Activated B cell treated with CpG ODN at 0.5 μM for 24 hours (primary cell): ENCODE data around the gene LAMA3. TPM values are rescaled to one million over a fixed set of nuclear protein-coding genes. Genes with fewer than 3 reads are reported as not detected.

Experiments
- ATAC-seq: fragments of 200-7000 bp; cut with Tn5 transposase; one replicate; pipeline ENCODE4 v1.10.0; 2021; ENCODE audit warnings: low read depth, mild to moderate bottlenecking, moderate library complexity
- CTCF ChIA-PET: fragments of 350-600 bp; sonication (Branson Sonifier 250); formaldehyde crosslinking; loops from one replicate; lab custom pipeline; 2021; ENCODE audit warnings: antibody characterized with exemption; lab: Charles Lee
- POLR2A ChIA-PET: fragments of 350-600 bp; sonication (Branson Sonifier 250); formaldehyde crosslinking; loops from one replicate; lab custom pipeline; 2021; ENCODE audit warnings: antibody characterized with exemption; lab: Charles Lee
- DNase-seq: peaks from one replicate; pipeline ENCODE4 v3.0.0; 2022
- H3K27ac Mint-ChIP-seq: one replicate; pipeline ENCODE4 v1.8.0; 2020; ENCODE audit warnings: mixed read lengths
- H3K27me3 Mint-ChIP-seq: one replicate; pipeline ENCODE4 v1.8.0; 2021; ENCODE audit warnings: mixed read lengths
- H3K36me3 Mint-ChIP-seq: one replicate; pipeline ENCODE4 v1.8.0; 2021; ENCODE audit warnings: low read depth, mixed read lengths
- H3K4me1 Mint-ChIP-seq: one replicate; pipeline ENCODE4 v1.8.0; 2021; ENCODE audit warnings: mixed read lengths
- H3K4me3 Mint-ChIP-seq: one replicate; pipeline ENCODE4 v1.8.0; 2020; ENCODE audit warnings: mild to moderate bottlenecking, mixed read lengths
- H3K9me3 Mint-ChIP-seq: one replicate; pipeline ENCODE4 v1.8.0; 2020; ENCODE audit warnings: mixed read lengths
- CTCF ChIP-seq: fragments of 200-600 bp; IDR thresholded peaks from one replicate; pipeline ENCODE4 v1.8.0; 2022; ENCODE audit warnings: antibody characterized with exemption, mild to moderate bottlenecking
- intact Hi-C: fragments of 100-400 bp; cut with micrococcal nuclease; formaldehyde crosslinking; loops from one replicate; pipeline ENCODE4 v1.15.1; 2024
- total RNA-seq: library from RNA; stranded (reverse); gene quantifications from 2 replicates; pipeline ENCODE4 v1.2.3, GENCODE V29; 2022

LAMA3 gene
- total RNA-seq, 1 donor from 2014 or later = not detected

- no peak overlapping the region for H3K27ac Mint-ChIP-seq
- ChIA-PET POLR2A (no interaction called here), CTCF (no interaction called here)
- H3K27me3 Mint-ChIP-seq = peaks cover 11% of the 10 kb centered on the region
- no peak for TF ChIP-seq CTCF
- no peak overlapping the region for H3K4me3 Mint-ChIP-seq
- no peaks in the 10 kb centered on the region for H3K4me1 Mint-ChIP-seq
- intact Hi-C loops = no loop called here
- DNase-seq (no peak), ATAC-seq (no peak)
- no peaks in the 10 kb centered on the region for H3K9me3 Mint-ChIP-seq
- no peaks in the 10 kb centered on the region for H3K36me3 Mint-ChIP-seq
Observed at GRCh38 chr18:23778828-23779227, 89.6 kb downstream of the LAMA3 start.

GRCh38 chr18:23779696-23780303 lies 90.5 kb downstream of the LAMA3 start:
- Mint-ChIP-seq H3K27ac (no peak overlapping the region), H3K9me3 (no peaks in the 10 kb centered on the region), H3K4me1 (no peaks in the 10 kb centered on the region), H3K27me3 (peaks cover 13% of the 10 kb centered on the region), H3K36me3 (no peaks in the 10 kb centered on the region), H3K4me3 (no peak overlapping the region)
- no peak for ATAC-seq
- CTCF ChIA-PET = no interaction called here
- no peak for DNase-seq
- intact Hi-C loops = no loop called here
- POLR2A ChIA-PET = no interaction called here
- no peak for TF ChIP-seq CTCF

- H3K36me3 Mint-ChIP-seq = no peaks in the 10 kb centered on the region
- ChIA-PET CTCF (no interaction called here), POLR2A (no interaction called here)
- peaks cover 17% of the 10 kb centered on the region for H3K9me3 Mint-ChIP-seq
- no peak overlapping the region for H3K4me3 Mint-ChIP-seq
- intact Hi-C loops = no loop called here
- TF ChIP-seq CTCF = no peak
- peaks cover 21% of the 10 kb centered on the region for H3K27me3 Mint-ChIP-seq
- DNase-seq (no peak), ATAC-seq (no peak)
- H3K27ac Mint-ChIP-seq = no peak overlapping the region
- H3K4me1 Mint-ChIP-seq = no peaks in the 10 kb centered on the region
Observed at GRCh38 chr18:23784832-23785245, 95.6 kb downstream of the LAMA3 start.

- intact Hi-C loops = no loop called here
- CTCF ChIA-PET = no interaction called here
- H3K9me3 Mint-ChIP-seq = peaks cover 3% of the 10 kb centered on the region
- DNase-seq (no peak), ATAC-seq (no peak)
- peaks cover 3% of the 10 kb centered on the region for H3K27me3 Mint-ChIP-seq
- no peaks in the 10 kb centered on the region for H3K4me1 Mint-ChIP-seq
- no peak overlapping the region for H3K4me3 Mint-ChIP-seq
- POLR2A ChIA-PET = no interaction called here
- no peaks in the 10 kb centered on the region for H3K36me3 Mint-ChIP-seq
- no peak overlapping the region for H3K27ac Mint-ChIP-seq
- TF ChIP-seq CTCF = no peak
Observed at GRCh38 chr18:23793051-23793450, 103.8 kb downstream of the LAMA3 start.

GRCh38 chr18:23793985-23794867 lies 105.0 kb downstream of the LAMA3 start:
- CTCF ChIA-PET = no interaction called here
- intact Hi-C loops = no loop called here

More at GRCh38 chr18:23793985-23794867, 105.0 kb downstream of the LAMA3 start:
- H3K4me1 Mint-ChIP-seq = no peaks in the 10 kb centered on the region
- no peaks in the 10 kb centered on the region for H3K36me3 Mint-ChIP-seq
- no peak for ATAC-seq
- H3K4me3 Mint-ChIP-seq = no peak overlapping the region
- POLR2A ChIA-PET = no interaction called here
- no peak for TF ChIP-seq CTCF
- peaks cover 3% of the 10 kb centered on the region for H3K9me3 Mint-ChIP-seq
- H3K27ac Mint-ChIP-seq = no peak overlapping the region
- no peak for DNase-seq
- H3K27me3 Mint-ChIP-seq = peaks cover 4% of the 10 kb centered on the region
